ENCODE data around the gene CTDSP1. TPM values are rescaled to one million over a fixed set of nuclear protein-coding genes. Genes with fewer than 3 reads are reported as not detected.

CTDSP1 gene
- total and polyA plus RNA-seq, 10 donors, result 65.6 to 184 (median 135) TPM

- Histone ChIP-seq H3K27me3 (replicated peaks in 1 of 7) (no peaks in the 10 kb centered on the region), H3K4me3 (no peak overlapping the region), H3K27ac (peak overlapping the region in 2 of 8 donors; percentile 15 to 49), H3K36me3 (no peaks in the 10 kb centered on the region), H3K4me1 (peaks cover 0 to 46% (median 6%) of the 10 kb centered on the region in 6 donors), H3K9me3 (peaks cover 0 to 4% (median 2%) of the 10 kb centered on the region in 8 donors)
- TF ChIP-seq POLR2A (IDR thresholded peaks at IDR 0.05) (no peak), CTCF (IDR thresholded peaks at IDR 0.05 in 8 of 11, conservative IDR thresholded peaks at IDR 0.05 in 3 of 11) (no peak), POLR2AphosphoS5 (IDR thresholded peaks at IDR 0.05) (no peak)
- 67 to 81% (median 76%) methylated on average over 16 to 17 of the region's 17 CpGs for WGBS, 5 donors
- intact Hi-C loops (cut with DNase I; ENCODE audit: low total_unique reads), result loop anchor here (5.0 kb wide), 1 partner anchor 55 kb away; no protein-coding TSS in a partner anchor
- DNase-seq, result peak; percentile 55
Observed at GRCh38 chr2:218357236-218358177, 42.2 kb upstream of the CTDSP1 start.

- no peaks in the 10 kb centered on the region for H3K27me3 ChIP-seq (replicated peaks in 1 of 7)
- no peak overlapping the region for H3K4me3 ChIP-seq
- intact Hi-C loops (cut with DNase I; ENCODE audit: low total_unique reads), result no loop called here
- WGBS, 5 donors, result 54 to 67% (median 64%) methylated on average over 4 of the region's 4 CpGs
- no peaks in the 10 kb centered on the region for H3K36me3 ChIP-seq
- H3K27ac ChIP-seq, result peak overlapping the region in 5 of 8 donors; percentile 9 to 82 (median 65)
- no peak for TF ChIP-seq POLR2A (IDR thresholded peaks at IDR 0.05)
- peak in 1 of 3 donors; percentile 51 for TF ChIP-seq POLR2AphosphoS5 (IDR thresholded peaks at IDR 0.05)
- TF ChIP-seq CTCF (IDR thresholded peaks at IDR 0.05 in 8 of 11, conservative IDR thresholded peaks at IDR 0.05 in 3 of 11), result no peak
- H3K4me1 ChIP-seq, result peaks cover 0 to 75% (median 11%) of the 10 kb centered on the region in 6 donors
- no peak for DNase-seq
- H3K9me3 ChIP-seq, result no peaks in the 10 kb centered on the region
Observed at GRCh38 chr2:218360453-218360852, 39.2 kb upstream of the CTDSP1 start.

GRCh38 chr2:218362606-218363005 lies 37.1 kb upstream of the CTDSP1 start:
- Histone ChIP-seq H3K36me3 (no peaks in the 10 kb centered on the region), H3K4me1 (peaks cover 0 to 72% (median 11%) of the 10 kb centered on the region in 6 donors), H3K27me3 (replicated peaks in 1 of 7) (no peaks in the 10 kb centered on the region), H3K27ac (peak overlapping the region in 2 of 8 donors; percentile 88 to 97), H3K9me3 (peaks cover 0 to 10% (median 6%) of the 10 kb centered on the region in 8 donors), H3K4me3 (no peak overlapping the region)
- WGBS, 5 donors, result 64 to 79% (median 73%) methylated on average over 8 of the region's 8 CpGs
- intact Hi-C loops (cut with DNase I; ENCODE audit: low total_unique reads), result no loop called here
- DNase-seq, result no peak
- TF ChIP-seq POLR2AphosphoS5 (IDR thresholded peaks at IDR 0.05), result no peak
- TF ChIP-seq POLR2A (IDR thresholded peaks at IDR 0.05), result no peak
- no peak for TF ChIP-seq CTCF (IDR thresholded peaks at IDR 0.05 in 8 of 11, conservative IDR thresholded peaks at IDR 0.05 in 3 of 11)

- TF ChIP-seq POLR2AphosphoS5 (IDR thresholded peaks at IDR 0.05), result no peak
- no peak for TF ChIP-seq CTCF (IDR thresholded peaks at IDR 0.05 in 8 of 11, conservative IDR thresholded peaks at IDR 0.05 in 3 of 11)
- TF ChIP-seq POLR2A (IDR thresholded peaks at IDR 0.05), result no peak
- peak overlapping the region in 5 of 8 donors; percentile 16 to 97 (median 69) for H3K27ac ChIP-seq
- H3K4me3 ChIP-seq, result peak overlapping the region in 1 of 8 donors; percentile 30
- H3K9me3 ChIP-seq, result peaks cover 0 to 10% (median 6%) of the 10 kb centered on the region in 8 donors
- intact Hi-C loops (cut with DNase I; ENCODE audit: low total_unique reads), result no loop called here
- DNase-seq, result no peak
- WGBS, 5 donors, result 63 to 85% (median 76%) methylated on average over 3 of the region's 3 CpGs
- peaks cover 0 to 83% (median 21%) of the 10 kb centered on the region in 6 donors for H3K4me1 ChIP-seq
- no peaks in the 10 kb centered on the region for H3K27me3 ChIP-seq (replicated peaks in 1 of 7)
- no peaks in the 10 kb centered on the region for H3K36me3 ChIP-seq
Observed at GRCh38 chr2:218363736-218364135, 35.9 kb upstream of the CTDSP1 start.

All from spleen (tissue), 11 donors.